Ovary (tissue), 3 donors: ENCODE measurements around the gene NME7.

Experiments
- EP300 ChIP-seq: sonication (generic); formaldehyde crosslinking; IDR thresholded peaks from one replicate; pipeline ENCODE4 v1.6.1; 2017; ENCODE audit warnings: antibody characterized with exemption
- POLR2A ChIP-seq: fragments of 450-650 bp; IDR thresholded peaks from one replicate; pipeline ENCODE4 v1.6.1; 2017; ENCODE audit warnings: antibody characterized with exemption, mild to moderate bottlenecking, moderate library complexity
- TF ChIP-seq, protein P1 (sequence below), 3 donors: fragments of 450-650 bp in 2 of 3; fragments of 200-600 bp in 1 of 3; IDR thresholded peaks; one replicate each; pipeline versions ENCODE4 v1.5.1 to v1.8.0; 2016 to 2022; ENCODE audit warnings: antibody characterized with exemption in 3 of 3, mild to moderate bottlenecking in 1 of 3
- donor health status: DM: no; HTN: no; CAD: no.

DNA sequence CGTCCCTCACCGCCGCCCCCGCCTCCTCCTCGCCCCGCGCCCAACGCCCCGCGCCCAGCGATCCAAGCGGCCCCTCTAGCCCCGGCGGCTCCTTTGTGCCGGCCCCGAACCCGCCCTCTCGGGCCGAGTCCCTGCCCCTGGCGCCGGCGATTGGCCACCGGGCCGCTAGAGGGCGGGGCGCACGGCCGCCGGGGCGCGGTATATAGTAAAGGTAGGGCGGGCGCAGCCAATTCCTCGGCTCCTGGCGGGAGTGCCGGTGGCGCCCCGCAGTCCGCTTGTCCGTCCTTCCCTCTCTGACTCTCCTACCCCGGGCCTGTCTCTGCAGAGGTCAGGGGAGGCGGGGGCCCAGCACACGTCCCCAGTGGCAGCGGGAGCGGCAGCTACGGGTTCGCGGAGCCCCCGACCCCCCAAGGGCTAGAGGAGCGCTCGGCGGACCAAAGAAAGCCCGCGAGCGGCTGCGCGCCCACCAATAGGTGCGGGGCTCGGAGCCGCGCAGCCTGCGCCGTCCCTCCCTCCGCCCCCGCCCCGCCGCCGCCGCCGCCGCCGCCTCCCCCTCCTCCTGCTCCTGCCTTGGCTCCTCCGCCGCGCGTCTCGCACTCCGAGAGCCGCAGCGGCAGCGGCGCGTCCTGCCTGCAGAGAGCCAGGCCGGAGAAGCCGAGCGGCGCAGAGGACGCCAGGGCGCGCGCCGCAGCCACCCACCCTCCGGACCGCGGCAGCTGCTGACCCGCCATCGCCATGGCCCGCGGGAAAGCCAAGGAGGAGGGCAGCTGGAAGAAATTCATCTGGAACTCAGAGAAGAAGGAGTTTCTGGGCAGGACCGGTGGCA, 261.3 kb downstream of the NME7 start, which contains the start of gene ATP1B1:
- TF ChIP-seq, protein P1, sequence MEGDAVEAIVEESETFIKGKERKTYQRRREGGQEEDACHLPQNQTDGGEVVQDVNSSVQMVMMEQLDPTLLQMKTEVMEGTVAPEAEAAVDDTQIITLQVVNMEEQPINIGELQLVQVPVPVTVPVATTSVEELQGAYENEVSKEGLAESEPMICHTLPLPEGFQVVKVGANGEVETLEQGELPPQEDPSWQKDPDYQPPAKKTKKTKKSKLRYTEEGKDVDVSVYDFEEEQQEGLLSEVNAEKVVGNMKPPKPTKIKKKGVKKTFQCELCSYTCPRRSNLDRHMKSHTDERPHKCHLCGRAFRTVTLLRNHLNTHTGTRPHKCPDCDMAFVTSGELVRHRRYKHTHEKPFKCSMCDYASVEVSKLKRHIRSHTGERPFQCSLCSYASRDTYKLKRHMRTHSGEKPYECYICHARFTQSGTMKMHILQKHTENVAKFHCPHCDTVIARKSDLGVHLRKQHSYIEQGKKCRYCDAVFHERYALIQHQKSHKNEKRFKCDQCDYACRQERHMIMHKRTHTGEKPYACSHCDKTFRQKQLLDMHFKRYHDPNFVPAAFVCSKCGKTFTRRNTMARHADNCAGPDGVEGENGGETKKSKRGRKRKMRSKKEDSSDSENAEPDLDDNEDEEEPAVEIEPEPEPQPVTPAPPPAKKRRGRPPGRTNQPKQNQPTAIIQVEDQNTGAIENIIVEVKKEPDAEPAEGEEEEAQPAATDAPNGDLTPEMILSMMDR (IDR thresholded peaks at IDR 0.05): peak; percentile 73 to 88 (median 77)
- TF ChIP-seq EP300 (no peak), POLR2A (peak; percentile 86)
